Liver (tissue), 9 donors: ENCODE data around the gene SEZ6L2. TPM values are rescaled to one million over a fixed set of nuclear protein-coding genes. Genes with fewer than 3 reads are reported as not detected.

Experiments used
- DNase-seq: peaks from one replicate; pipeline ENCODE4 v3.0.0-alpha.2; 2017; ENCODE audit warnings: low spot score
- H3K27ac ChIP-seq, 2 donors: one replicate each; pipeline ENCODE4 v1.7.0; 2013; ENCODE audit warnings: inconsistent platforms in 2 of 2, low read length in 2 of 2, control low read depth in 1 of 2, low read depth in 1 of 2, mild to moderate bottlenecking in 1 of 2
- H3K27me3 ChIP-seq, 4 donors: one replicate each; pipeline versions ENCODE4 v1.6.1 to v1.7.0; 2013; ENCODE audit warnings: low read length in 3 of 4, inconsistent platforms in 1 of 4, mild to moderate bottlenecking in 1 of 4, moderate library complexity in 1 of 4; ENCODE audit not compliant: control insufficient read depth in 4 of 4, insufficient read depth in 4 of 4
- H3K36me3 ChIP-seq, 4 donors: one replicate each; pipeline versions ENCODE4 v1.6.1 to v1.7.0; 2013; ENCODE audit warnings: low read length in 3 of 4, mild to moderate bottlenecking in 3 of 4, low read depth in 1 of 4, moderate library complexity in 1 of 4; ENCODE audit not compliant: control insufficient read depth in 4 of 4, insufficient read depth in 3 of 4
- H3K4me1 ChIP-seq, 4 donors: one replicate each; pipeline versions ENCODE4 v1.6.1 to v1.7.0; 2013; ENCODE audit warnings: low read length in 3 of 4, mild to moderate bottlenecking in 3 of 4, moderate library complexity in 1 of 4; ENCODE audit not compliant: control insufficient read depth in 4 of 4, insufficient read depth in 4 of 4
- H3K4me3 ChIP-seq, 3 donors: one replicate each; pipeline versions ENCODE4 v1.6.1 to v1.7.0; 2013; ENCODE audit warnings: low read length in 3 of 3, control low read depth in 1 of 3, low read depth in 1 of 3, mild to moderate bottlenecking in 1 of 3
- H3K9ac ChIP-seq, 2 donors: one replicate each; pipeline ENCODE4 v1.7.0; 2013; ENCODE audit warnings: low read length in 2 of 2, mild to moderate bottlenecking in 2 of 2, moderate library complexity in 2 of 2, control low read depth in 1 of 2, low read depth in 1 of 2
- H3K9me3 ChIP-seq, 4 donors: one replicate each; pipeline versions ENCODE4 v1.6.1 to v1.7.0; 2013; ENCODE audit warnings: low read length in 3 of 4; ENCODE audit not compliant: control insufficient read depth in 4 of 4
- EGR1 ChIP-seq, 2 donors: IDR thresholded peaks; 2 replicates each; pipeline ENCODE4 v1.6.1; 2016 to 2018; ENCODE audit warnings: antibody characterized with exemption in 2 of 2, low read depth in 2 of 2
- FOXA1 ChIP-seq: IDR thresholded peaks from 2 replicates; pipeline ENCODE4 v1.6.1; 2016; ENCODE audit warnings: antibody characterized with exemption
- GABPA ChIP-seq, 2 donors: IDR thresholded peaks in 1 of 2; conservative IDR thresholded peaks in 1 of 2; 2 replicates each; pipeline ENCODE4 v1.6.1; 2016; ENCODE audit warnings: antibody characterized with exemption in 2 of 2, mild to moderate bottlenecking in 1 of 2, moderate library complexity in 1 of 2
- HNF4A ChIP-seq, 2 donors: conservative IDR thresholded peaks; 2 replicates each; pipeline ENCODE4 v1.6.1; 2016; ENCODE audit warnings: antibody characterized with exemption in 2 of 2, mild to moderate bottlenecking in 2 of 2
- JUND ChIP-seq, 2 donors: IDR thresholded peaks; 2 replicates each; pipeline ENCODE4 v1.6.1; 2016; ENCODE audit warnings: antibody characterized with exemption in 2 of 2
- NR2F2 ChIP-seq: IDR thresholded peaks from 2 replicates; pipeline ENCODE4 v1.6.1; 2016; ENCODE audit warnings: antibody characterized with exemption
- RAD21 ChIP-seq, 2 donors: IDR thresholded peaks; 2 replicates each; pipeline ENCODE4 v1.6.1; 2016; ENCODE audit warnings: antibody characterized with exemption in 2 of 2, mild to moderate bottlenecking in 2 of 2
- RXRA ChIP-seq, 2 donors: IDR thresholded peaks; 2 replicates each; pipeline ENCODE4 v1.6.1; 2017 to 2018; ENCODE audit warnings: antibody characterized with exemption in 2 of 2, mild to moderate bottlenecking in 1 of 2
- TAF1 ChIP-seq: conservative IDR thresholded peaks from 2 replicates; pipeline ENCODE4 v1.6.1; 2016; ENCODE audit warnings: antibody characterized with exemption, mild to moderate bottlenecking
- WGBS: extraction: QIAGEN DNeasy Blood & Tissue Kit; methylation state at CpG from one replicate; pipeline ENCODE4 v1.1.7; 2013; 5-methylcytosine and 5-hydroxymethylcytosine counted together
- polyA plus RNA-seq, 2 donors: library from polyadenylated mRNA; stranded (reverse) in 1 of 2; unstranded in 1 of 2; fragments of 200-250 nt in 1 of 2; fragments of >200 nt in 1 of 2; fragmentation: Nextera tagmentation in 1 of 2; extraction: Ambion mirVana in 1 of 2; gene quantifications; one replicate each; pipeline versions ENCODE4 v1.2.1 to v1.2.3, GENCODE V29; 2013 to 2015
- total RNA-seq, 2 donors: library from RNA; depleted of rRNA; stranded (reverse); fragments of >200 nt; gene quantifications; one replicate each; pipeline ENCODE4 v1.2.3, GENCODE V29; 2014
- TF ChIP-seq, protein P1 (sequence below): IDR thresholded peaks from 2 replicates; pipeline ENCODE4 v1.6.1; 2016; ENCODE audit warnings: antibody characterized with exemption
- TF ChIP-seq, protein P2 (sequence below): IDR thresholded peaks from 2 replicates; pipeline ENCODE4 v1.6.1; 2016; ENCODE audit warnings: antibody characterized with exemption
- TF ChIP-seq, protein P3 (sequence below): IDR thresholded peaks from 2 replicates; pipeline ENCODE4 v1.6.1; 2016; ENCODE audit warnings: antibody characterized with exemption
- TF ChIP-seq, protein P4 (sequence below): fragments of 150-350 bp; IDR thresholded peaks from 2 replicates; pipeline ENCODE4 v1.5.1; 2017; ENCODE audit warnings: improper control_type of control experiment, low read depth, low read length; ENCODE audit not compliant: missing input control
- donor health status: healthy.
- donor health status: healthy.
- donor health status: healthy.
- donor health status: healthy.
- donor health status: healthy.

The SEZ6L2 gene
- total and polyA plus RNA-seq, 4 donors = 0.24 to 0.37 (median 0.30) TPM

DNA sequence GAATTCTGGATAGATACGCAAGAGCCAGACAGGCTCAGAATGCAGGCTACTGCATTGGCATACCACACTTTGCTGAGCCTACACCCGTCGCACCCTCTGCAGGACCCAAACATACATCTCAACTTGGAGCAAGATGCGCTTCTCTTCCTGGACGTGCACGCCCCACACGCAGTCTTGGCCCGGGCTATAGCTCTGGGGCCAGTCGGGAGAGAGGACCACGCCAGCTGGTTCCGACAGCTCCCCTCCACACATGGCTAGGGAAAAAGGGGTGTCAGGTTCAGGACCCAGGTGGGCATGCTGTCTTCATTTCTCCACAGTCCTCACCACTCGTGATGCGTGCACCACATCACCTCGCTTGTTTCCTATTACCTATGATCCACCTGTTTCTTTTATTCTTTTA, 21.2 kb downstream of the SEZ6L2 start:
- Histone ChIP-seq H3K4me3 (no peak overlapping the region), H3K36me3 (no peaks in the 10 kb centered on the region), H3K4me1 (no peaks in the 10 kb centered on the region), H3K9ac (no peak overlapping the region), H3K27me3 (peaks cover 0 to 2% (median 0%) of the 10 kb centered on the region in 4 donors), H3K9me3 (no peaks in the 10 kb centered on the region), H3K27ac (no peak overlapping the region)
- TF ChIP-seq FOXA1 (no peak), HNF4A (conservative IDR thresholded peaks at IDR 0.05) (no peak), RXRA (IDR thresholded peaks at IDR 0.05) (no peak), JUND (IDR thresholded peaks at IDR 0.05) (no peak)
- TF ChIP-seq, protein P1, sequence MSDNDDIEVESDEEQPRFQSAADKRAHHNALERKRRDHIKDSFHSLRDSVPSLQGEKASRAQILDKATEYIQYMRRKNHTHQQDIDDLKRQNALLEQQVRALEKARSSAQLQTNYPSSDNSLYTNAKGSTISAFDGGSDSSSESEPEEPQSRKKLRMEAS = no peak
- TF ChIP-seq, protein P2, sequence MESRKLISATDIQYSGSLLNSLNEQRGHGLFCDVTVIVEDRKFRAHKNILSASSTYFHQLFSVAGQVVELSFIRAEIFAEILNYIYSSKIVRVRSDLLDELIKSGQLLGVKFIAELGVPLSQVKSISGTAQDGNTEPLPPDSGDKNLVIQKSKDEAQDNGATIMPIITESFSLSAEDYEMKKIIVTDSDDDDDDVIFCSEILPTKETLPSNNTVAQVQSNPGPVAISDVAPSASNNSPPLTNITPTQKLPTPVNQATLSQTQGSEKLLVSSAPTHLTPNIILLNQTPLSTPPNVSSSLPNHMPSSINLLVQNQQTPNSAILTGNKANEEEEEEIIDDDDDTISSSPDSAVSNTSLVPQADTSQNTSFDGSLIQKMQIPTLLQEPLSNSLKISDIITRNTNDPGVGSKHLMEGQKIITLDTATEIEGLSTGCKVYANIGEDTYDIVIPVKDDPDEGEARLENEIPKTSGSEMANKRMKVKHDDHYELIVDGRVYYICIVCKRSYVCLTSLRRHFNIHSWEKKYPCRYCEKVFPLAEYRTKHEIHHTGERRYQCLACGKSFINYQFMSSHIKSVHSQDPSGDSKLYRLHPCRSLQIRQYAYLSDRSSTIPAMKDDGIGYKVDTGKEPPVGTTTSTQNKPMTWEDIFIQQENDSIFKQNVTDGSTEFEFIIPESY = no peak
- no peak for DNase-seq
- 89% methylated on average over 14 of the region's 14 CpGs for WGBS

DNA sequence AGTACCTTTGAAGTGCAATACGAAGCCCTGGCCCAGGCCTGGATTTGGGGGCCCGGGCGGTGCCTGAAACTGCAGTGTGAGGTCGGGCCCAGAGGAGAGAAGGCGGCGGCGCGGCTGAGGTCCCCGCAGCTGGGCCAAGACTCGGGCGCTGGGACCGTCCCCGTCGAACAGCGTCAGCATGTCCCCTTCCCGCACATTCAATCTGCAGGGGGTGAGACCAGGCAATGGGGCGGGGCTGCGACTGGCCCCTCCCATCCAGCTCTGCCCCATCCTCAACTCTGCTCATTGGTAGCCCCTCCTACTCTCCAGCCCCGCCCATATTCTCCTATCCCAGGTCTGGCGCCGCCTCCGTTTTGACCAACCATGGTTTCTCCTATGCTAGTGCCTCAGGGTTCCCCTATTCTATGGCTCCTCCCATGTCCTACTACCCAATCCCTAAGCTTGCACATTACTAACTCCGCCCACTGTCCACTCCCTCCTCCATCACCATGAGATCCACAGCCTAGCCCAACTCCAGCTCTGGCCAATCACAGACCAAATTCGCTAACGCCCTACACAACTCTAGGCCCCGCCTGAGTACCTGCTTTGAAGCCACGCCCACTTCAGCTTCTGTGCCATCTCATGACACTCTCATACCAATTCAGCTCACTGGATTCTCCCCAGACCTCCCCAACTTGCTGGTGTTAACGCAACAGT, 21.9 kb downstream of the SEZ6L2 start:
- H3K36me3 ChIP-seq = no peaks in the 10 kb centered on the region
- H3K9me3 ChIP-seq = no peaks in the 10 kb centered on the region
- 19% methylated on average over 28 of the region's 28 CpGs for WGBS
- H3K4me1 ChIP-seq = no peaks in the 10 kb centered on the region
- peaks cover 0 to 2% (median 0%) of the 10 kb centered on the region in 4 donors for H3K27me3 ChIP-seq
- no peak overlapping the region for H3K27ac ChIP-seq
- no peak overlapping the region for H3K9ac ChIP-seq
- no peak overlapping the region for H3K4me3 ChIP-seq
- DNase-seq = no peak
- TF ChIP-seq, protein P3, sequence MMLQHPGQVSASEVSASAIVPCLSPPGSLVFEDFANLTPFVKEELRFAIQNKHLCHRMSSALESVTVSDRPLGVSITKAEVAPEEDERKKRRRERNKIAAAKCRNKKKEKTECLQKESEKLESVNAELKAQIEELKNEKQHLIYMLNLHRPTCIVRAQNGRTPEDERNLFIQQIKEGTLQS = no peak
- TF ChIP-seq RAD21 (IDR thresholded peaks at IDR 0.05) (no peak), JUND (IDR thresholded peaks at IDR 0.05) (no peak), TAF1 (no peak), FOXA1 (no peak), EGR1 (IDR thresholded peaks at IDR 0.05; ENCODE audit: low read depth in 2 of 2) (no peak), GABPA (IDR thresholded peaks at IDR 0.05 in 1 of 2, conservative IDR thresholded peaks at IDR 0.05 in 1 of 2) (no peak), NR2F2 (no peak), HNF4A (conservative IDR thresholded peaks at IDR 0.05) (no peak)
- TF ChIP-seq, protein P4, sequence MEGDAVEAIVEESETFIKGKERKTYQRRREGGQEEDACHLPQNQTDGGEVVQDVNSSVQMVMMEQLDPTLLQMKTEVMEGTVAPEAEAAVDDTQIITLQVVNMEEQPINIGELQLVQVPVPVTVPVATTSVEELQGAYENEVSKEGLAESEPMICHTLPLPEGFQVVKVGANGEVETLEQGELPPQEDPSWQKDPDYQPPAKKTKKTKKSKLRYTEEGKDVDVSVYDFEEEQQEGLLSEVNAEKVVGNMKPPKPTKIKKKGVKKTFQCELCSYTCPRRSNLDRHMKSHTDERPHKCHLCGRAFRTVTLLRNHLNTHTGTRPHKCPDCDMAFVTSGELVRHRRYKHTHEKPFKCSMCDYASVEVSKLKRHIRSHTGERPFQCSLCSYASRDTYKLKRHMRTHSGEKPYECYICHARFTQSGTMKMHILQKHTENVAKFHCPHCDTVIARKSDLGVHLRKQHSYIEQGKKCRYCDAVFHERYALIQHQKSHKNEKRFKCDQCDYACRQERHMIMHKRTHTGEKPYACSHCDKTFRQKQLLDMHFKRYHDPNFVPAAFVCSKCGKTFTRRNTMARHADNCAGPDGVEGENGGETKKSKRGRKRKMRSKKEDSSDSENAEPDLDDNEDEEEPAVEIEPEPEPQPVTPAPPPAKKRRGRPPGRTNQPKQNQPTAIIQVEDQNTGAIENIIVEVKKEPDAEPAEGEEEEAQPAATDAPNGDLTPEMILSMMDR = no peak
